ENCODE results near the gene BBS4.

Gene BBS4

GRCh38 chr15:72760590-72761260 is 74.7 kb downstream of the BBS4 start:
- DNase-seq (ENCODE audit: low spot score), result no peak

- no peak for DNase-seq (ENCODE audit: low spot score)
Measured at GRCh38 chr15:72764656-72765055, 78.6 kb downstream of the BBS4 start.

- no peak for DNase-seq (ENCODE audit: low spot score)
Measured at GRCh38 chr15:72766025-72766424, 80.0 kb downstream of the BBS4 start.

- DNase-seq (ENCODE audit: low spot score), result no peak
Measured at GRCh38 chr15:72766780-72767179, 80.8 kb downstream of the BBS4 start.

- DNase-seq (ENCODE audit: low spot score), result peak; percentile 8
Measured at GRCh38 chr15:72770673-72771328, 84.8 kb downstream of the BBS4 start.

GRCh38 chr15:72771329-72771725 is 85.3 kb downstream of the BBS4 start:
- DNase-seq (ENCODE audit: low spot score), result no peak

GRCh38 chr15:72774696-72775383 is 88.8 kb downstream of the BBS4 start:
- no peak for DNase-seq (ENCODE audit: low spot score)

- no peak for DNase-seq (ENCODE audit: low spot score)
Measured at GRCh38 chr15:72778796-72779195, 92.8 kb downstream of the BBS4 start.

- DNase-seq (ENCODE audit: low spot score), result no peak
Measured at GRCh38 chr15:72781631-72782030, 95.6 kb downstream of the BBS4 start.

- DNase-seq (ENCODE audit: low spot score), result peak; percentile 17
Measured at GRCh38 chr15:72782274-72783003, 96.4 kb downstream of the BBS4 start.

GRCh38 chr15:72783004-72783639 is 97.1 kb downstream of the BBS4 start:
- peak; percentile 58 for DNase-seq (ENCODE audit: low spot score)

GRCh38 chr15:72783640-72784455 is 97.8 kb downstream of the BBS4 start, which contains the start of gene ADPGK:
TSS of gene ADPGK (minus strand) at chr15:72783758. CDS start at chr15:72783691, 67 bp downstream.
- DNase-seq (ENCODE audit: low spot score), result peak; percentile 95

- DNase-seq (ENCODE audit: low spot score), result no peak
Measured at GRCh38 chr15:72784456-72784876, 98.5 kb downstream of the BBS4 start.

- DNase-seq (ENCODE audit: low spot score), result peak; percentile 12
Measured at GRCh38 chr15:72785432-72785831, 99.4 kb downstream of the BBS4 start.

- no peak for DNase-seq (ENCODE audit: low spot score)
Measured at GRCh38 chr15:72785841-72786240, 99.8 kb downstream of the BBS4 start.

- DNase-seq (ENCODE audit: low spot score), result no peak
Measured at GRCh38 chr15:72786242-72786641, 100.2 kb downstream of the BBS4 start.

- no peak for DNase-seq (ENCODE audit: low spot score)
Measured at GRCh38 chr15:72786676-72787345, 100.8 kb downstream of the BBS4 start.

- DNase-seq (ENCODE audit: low spot score), result no peak
Measured at GRCh38 chr15:72787526-72787925, 101.5 kb downstream of the BBS4 start.
